Inflammatory macrophage treated with lipopolysaccharide for 1 hour (primary cell): Measurements from ENCODE around the gene ITGA3.

Experiments used
- DNase-seq, 2 donors: peaks; one replicate each; pipeline ENCODE4 v3.0.0-alpha.2; 2020 to 2022

Gene ITGA3

GRCh38 chr17:50075446-50076032, 19.6 kb downstream of the ITGA3 start:
- DNase-seq = no peak

- DNase-seq = no peak
Observed at GRCh38 chr17:50076221-50076590, 20.3 kb downstream of the ITGA3 start.

- DNase-seq = no peak
Observed at GRCh38 chr17:50076591-50077235, 20.8 kb downstream of the ITGA3 start.

- no peak for DNase-seq
Observed at GRCh38 chr17:50078430-50078829, 22.5 kb downstream of the ITGA3 start.

GRCh38 chr17:50079334-50080095, 23.6 kb downstream of the ITGA3 start:
- DNase-seq = no peak

GRCh38 chr17:50080096-50080480, 24.2 kb downstream of the ITGA3 start:
- DNase-seq = no peak

GRCh38 chr17:50080827-50081226, 24.9 kb downstream of the ITGA3 start:
- DNase-seq = no peak

- no peak for DNase-seq
Observed at GRCh38 chr17:50081757-50082156, 25.8 kb downstream of the ITGA3 start.

GRCh38 chr17:50087246-50087911, 31.5 kb downstream of the ITGA3 start:
- peak; percentile 52 to 86 for DNase-seq

- no peak for DNase-seq
Observed at GRCh38 chr17:50087912-50088405, 32.0 kb downstream of the ITGA3 start.

- DNase-seq = no peak
Observed at GRCh38 chr17:50088952-50089825, 33.3 kb downstream of the ITGA3 start.

- DNase-seq = no peak
Observed at GRCh38 chr17:50090071-50090470, 34.2 kb downstream of the ITGA3 start.

GRCh38 chr17:50090971-50091917, 35.3 kb downstream of the ITGA3 start:
- DNase-seq = no peak

GRCh38 chr17:50091918-50092285, 36.0 kb downstream of the ITGA3 start:
- DNase-seq = no peak

GRCh38 chr17:50093246-50093645, 37.3 kb downstream of the ITGA3 start:
- DNase-seq = no peak

- no peak for DNase-seq
Observed at GRCh38 chr17:50093807-50094206, 37.9 kb downstream of the ITGA3 start.

GRCh38 chr17:50094243-50094752, 38.4 kb downstream of the ITGA3 start:
- DNase-seq = peak; percentile 66 to 99

- peak; percentile 94 for DNase-seq
Observed at GRCh38 chr17:50094753-50095619, 39.1 kb downstream of the ITGA3 start, which contains the start of gene PDK2. Gene PDK2, plus strand, starts transcription at chr17:50095351. Its CDS starts 85 bp downstream, at chr17:50095436.

- DNase-seq = no peak
Observed at GRCh38 chr17:50095626-50096037, 39.7 kb downstream of the ITGA3 start.

- DNase-seq = no peak
Observed at GRCh38 chr17:50096092-50096491, 40.2 kb downstream of the ITGA3 start.
